NCI-H774 (cell line): ENCODE results near the gene LANCL3.
"Not testable (repeated sequence)": the region's sequence is repeated elsewhere in the genome, so short reads cannot be mapped to it uniquely, and the experiment has no call there.

Experiments
- DNase-seq: peaks from one replicate; lab custom pipeline; 2025; lab: John Stamatoyannopoulos, UW

Gene LANCL3

DNA sequence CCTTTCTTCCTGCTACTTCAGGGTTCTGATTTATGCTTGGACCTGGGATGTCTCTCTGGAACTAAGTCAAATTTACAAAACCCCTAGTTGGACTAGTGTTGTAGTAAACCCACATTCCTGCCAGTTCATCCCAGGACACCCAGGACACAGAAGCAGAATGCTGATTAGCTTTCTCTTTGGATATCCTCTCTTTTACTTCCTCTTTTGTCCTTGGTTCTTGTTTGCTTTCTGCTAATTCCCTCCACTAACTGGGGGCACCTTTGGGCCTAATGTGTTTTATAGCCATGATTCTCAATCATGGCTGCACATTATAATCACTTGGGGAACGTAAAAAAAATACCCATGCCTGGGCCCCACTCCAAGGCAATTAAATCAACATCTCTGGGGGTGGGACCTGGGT is 42.5 kb downstream of the LANCL3 start:
- no peak for DNase-seq

DNA sequence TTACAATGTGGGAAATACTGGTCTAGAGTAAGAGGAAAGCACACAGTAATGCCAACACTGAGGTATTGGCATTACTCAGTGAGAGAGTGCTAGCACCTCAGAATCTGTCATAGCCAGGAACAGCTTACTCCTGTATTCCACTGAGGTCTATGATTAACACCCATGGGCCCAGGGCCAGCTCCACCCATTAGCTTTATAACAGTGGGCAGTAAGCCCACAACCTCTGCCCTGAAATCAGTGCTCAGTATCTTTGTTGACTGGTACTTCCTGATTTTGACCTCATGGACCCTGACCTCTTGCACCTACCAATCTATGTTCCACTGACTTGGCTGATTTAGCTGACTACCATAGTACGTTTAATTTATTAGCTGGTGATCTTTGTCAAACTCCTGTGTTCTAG is 56.1 kb downstream of the LANCL3 start:
- no peak for DNase-seq

DNA sequence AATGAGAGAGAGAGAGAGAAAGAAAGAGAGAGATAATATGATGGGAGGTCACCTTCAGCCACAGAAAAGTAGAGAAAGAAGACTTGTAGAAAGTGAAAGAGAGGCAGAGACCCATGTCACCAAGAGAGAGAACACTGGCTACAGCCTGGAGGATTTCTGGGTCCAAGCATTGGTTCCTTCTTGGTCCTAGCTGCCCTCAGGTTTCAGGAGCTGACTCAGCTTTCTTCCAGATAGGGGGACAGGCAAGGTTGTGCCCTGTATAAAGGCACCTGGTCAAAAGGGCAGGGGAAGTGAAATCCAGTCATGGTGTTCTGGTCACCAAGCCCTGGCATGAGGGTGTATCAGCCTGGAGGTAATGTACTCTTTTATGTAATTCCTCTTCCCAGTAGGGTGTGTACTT is 66.6 kb downstream of the LANCL3 start:
- no peak for DNase-seq

DNA sequence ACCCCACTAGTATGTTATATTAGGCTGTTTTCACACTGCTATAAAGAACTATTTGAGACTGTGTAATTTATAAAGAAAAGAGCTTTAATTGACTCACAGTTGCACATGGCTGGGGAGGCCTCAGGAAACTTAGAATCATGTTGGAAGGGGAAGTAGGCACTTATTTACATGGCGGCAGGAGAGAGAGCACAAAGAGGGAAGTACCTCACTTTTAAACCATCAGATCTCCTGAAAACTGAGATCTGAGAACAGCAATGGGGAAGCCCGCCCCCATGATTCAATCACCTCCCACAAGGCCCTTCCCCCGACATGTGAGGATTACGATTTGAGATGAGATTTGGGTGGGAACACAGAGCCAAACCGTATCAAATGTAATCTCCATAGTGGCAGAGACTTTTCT is 68.7 kb downstream of the LANCL3 start:
- DNase-seq: no peak

DNA sequence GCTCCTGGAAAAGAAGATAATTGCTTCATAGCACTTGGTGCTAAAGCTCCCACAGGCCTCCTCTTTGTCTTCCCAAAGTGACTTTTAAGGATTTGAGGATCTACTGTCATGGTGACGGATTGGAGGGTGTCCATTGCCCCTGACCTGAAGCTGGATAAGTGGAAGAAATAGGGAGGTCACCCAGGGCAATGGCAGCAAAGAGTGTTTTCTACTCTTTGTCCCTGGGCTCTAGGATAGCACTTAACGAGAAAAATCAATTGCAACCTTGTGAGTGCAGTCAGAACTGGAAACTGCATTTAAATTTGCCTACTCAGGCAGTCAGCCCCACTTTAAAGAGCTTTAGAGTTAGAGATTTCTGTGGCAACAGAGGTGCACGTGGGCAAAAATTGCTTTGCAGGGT is 70.4 kb downstream of the LANCL3 start:
- no peak for DNase-seq

DNA sequence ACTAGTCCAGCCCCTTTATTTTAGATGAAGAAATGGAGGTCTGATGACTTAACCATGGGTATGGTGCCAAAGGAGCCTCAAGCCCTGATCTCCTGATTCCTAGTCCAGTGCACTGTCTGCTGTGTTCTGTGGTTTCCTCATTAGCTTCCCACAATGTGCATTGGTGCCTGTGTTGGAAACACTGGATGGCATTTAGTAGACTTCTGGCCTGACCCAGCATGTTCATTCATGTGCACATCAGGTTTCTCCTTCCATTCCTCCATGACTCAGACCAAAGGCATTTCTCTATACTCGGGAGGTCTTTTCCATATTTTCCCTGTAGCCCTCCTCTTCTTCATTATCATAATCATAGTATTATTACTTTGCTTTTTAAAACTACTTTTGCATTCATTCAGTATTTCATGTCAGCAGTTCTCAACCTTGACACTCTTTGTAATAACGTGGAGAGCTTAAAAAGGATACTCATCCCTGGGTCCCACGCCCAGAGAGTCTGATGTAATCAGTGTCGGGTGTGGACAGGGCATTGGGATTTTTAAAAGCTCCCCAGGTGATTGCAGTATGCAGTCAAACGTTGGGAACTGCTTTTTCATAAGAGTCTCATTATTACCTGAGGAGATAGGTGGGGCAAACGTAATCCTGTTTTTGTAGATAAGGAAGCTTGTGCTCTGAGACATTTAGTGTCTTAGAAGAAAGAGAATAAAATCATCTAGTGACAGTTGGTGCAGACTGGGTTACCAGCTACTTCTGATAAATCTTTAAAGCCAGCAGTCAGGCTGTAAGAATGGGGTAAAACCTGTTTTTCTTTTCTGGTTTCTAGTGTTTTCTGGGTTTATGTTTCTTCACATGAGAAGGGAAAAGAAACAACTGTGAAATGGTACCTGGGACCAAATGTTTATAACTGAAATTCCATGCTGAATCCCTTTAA is 73.2 kb downstream of the LANCL3 start:
- DNase-seq: no peak

DNA sequence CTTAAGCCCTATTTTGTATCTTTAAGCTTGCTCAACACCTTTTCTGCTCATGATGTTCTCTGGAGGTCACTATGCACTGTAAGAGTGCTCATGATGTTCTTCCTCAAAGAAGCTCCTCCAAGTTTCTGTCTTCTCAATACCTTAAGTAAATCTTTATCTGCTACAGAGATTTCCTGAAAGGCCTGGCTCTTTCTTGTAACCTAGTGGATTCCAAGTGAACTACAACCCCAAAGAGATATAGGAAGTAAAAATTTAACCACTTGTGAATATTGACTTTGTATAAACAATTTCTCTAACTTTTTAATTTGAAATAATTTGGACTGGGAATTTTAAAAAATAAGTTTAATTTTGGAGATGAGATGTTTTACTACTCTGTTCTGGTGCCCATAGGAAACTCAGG is 74.8 kb downstream of the LANCL3 start:
- DNase-seq: no peak

DNA sequence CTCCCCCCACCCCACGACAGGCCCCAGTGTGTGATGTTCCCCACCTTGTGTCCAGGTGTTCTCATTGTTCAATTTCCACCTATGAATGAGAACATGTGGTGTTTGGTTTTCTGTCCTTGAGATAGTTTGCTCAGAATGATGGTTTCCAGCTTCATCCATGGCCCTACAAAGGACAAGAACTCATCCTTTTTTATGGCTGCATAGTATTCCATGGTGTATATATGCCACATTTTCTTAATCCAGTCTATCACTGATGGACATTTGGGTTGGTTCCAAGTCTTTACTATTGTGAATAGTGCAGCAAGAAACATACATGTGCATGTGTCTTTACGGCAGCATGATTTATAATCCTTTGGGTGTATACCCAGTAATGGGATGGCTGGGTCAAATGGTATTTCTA is 79.4 kb downstream of the LANCL3 start:
- DNase-seq: not testable (repeated sequence)

DNA sequence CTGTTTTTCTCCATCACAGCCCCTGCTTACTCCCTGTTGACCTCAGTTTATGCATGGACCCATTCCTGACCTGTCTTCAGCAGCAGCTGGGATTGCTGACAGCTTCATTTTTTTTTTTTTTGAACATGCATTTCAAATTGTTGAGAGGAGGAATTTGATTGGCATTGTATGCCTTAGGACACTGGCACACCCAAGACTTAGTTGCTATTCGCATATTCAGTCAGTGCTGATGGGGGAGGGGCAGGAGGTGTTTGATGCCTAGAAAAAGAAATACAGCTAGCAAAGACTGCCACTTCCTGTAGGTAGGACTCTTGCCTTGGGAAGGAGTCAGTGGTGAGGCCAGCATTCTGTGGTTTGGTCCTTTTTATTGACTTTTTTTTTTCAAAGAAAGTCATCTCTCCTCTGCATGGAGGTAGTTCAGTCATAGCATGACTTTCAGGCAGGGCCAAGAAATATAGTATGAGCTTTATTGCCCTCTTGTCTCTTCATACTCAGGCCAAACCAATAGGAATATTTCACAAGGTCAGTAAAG is 80.5 kb downstream of the LANCL3 start:
- no peak for DNase-seq

DNA sequence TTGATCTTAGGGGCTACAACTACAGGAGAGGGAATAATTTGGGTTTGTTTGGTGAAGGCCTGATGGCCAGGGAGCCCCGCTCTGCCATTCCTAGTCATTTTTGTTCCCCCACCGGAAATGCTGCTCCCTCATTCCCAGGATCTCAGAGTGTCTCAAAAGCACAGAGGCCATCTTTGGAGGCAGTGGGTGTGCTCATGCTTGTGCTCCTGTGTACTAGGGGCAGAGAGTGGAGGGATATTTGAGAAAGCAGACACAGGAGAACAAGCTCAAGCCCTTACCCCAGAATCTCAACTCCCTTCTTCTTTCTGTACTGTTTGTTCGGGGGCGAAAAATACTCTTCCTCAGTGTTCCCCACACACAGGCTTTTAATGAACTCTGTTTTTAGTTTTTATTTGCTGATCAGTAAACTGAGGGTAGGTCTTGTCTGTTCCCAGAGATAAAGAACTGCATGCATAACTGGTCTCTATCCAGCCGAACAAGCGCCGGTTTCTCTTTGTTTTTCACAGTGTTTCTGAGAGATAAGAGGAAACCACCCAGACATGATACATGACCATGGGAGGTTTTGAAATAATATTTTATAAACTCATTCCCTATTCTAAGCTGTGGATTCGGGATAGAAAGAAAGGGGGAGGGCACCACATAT is 81.2 kb downstream of the LANCL3 start:
- DNase-seq: no peak

DNA sequence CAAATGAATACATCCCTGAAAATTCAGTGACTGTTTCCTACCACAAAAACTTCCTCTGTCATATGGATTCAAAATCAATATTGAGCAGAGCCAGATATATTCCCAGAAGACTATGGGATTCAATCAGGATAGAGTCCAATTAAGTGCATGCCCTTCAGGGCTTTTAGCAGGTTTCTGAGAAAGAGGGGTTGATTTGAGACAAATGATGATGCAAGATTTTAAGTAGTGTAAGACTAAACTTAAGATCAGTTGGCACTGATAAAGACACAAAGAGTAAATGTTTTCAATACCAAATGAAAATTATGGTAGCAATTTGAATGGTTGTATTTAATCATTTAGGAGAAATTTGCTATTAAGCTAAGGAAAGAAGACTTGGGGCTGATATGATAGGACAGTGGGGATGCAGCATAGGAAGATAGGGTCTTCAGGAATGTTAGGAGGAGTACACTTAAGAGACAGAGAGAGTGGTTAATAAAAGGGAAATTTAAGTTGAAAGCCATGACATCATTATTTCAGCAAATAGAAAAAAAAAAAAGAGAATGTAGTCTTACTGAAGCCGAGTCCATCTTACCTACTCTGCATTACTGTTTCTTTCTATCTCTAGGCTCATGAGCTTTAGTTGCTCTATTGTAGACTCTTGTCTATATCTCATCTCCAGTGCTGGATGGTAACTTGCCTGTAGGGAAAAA is 82.1 kb downstream of the LANCL3 start:
- DNase-seq: no peak

DNA sequence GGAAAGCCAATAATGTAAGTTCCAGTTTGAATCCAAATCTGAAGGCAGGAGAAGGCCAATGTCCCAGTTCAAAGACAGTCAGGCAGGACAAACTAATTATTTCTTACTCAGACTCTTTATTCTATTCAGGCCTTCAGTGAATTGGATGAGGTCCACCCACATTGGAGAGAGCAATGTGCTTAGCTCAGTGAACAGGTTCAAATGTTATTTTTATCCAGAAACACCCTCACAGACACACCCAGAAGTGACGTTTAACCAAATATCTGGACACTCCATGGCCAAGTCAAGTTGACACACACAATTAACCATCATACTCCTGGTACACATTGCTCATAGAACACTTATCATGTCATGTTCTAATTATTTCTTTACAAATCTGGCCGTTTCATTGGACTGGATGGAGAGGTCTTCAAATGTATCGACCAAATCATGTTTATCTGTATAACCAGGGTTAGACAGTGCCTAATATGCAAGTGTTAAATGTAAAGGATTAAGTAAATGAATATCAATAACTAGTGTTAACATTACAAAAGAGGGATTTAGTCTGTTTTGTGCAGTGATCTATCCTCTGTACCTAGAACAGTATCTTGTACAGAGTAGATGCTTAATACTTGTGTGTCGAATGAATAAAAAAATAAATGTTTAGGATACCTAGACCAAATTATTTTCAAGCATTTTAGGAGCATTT is 87.0 kb downstream of the LANCL3 start:
- no peak for DNase-seq

DNA sequence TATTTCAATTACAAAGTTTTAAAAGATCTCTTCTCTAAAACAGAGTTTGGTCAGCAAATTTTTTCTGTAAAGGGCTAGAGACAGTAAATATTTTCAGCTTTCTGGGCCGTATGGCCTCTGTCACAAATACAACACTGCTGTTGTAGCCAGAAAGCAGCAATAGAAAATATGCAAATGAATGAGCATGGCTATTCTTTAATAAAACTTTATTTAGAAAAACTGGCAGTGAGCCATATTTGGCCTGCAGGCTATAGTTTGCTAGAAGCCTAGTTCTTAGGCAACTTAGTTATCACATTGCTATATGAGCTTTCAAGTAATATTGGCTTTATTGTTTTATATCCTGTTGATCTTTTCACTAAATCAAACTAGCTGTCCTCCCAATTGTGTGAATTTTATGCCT is 87.6 kb downstream of the LANCL3 start:
- no peak for DNase-seq

DNA sequence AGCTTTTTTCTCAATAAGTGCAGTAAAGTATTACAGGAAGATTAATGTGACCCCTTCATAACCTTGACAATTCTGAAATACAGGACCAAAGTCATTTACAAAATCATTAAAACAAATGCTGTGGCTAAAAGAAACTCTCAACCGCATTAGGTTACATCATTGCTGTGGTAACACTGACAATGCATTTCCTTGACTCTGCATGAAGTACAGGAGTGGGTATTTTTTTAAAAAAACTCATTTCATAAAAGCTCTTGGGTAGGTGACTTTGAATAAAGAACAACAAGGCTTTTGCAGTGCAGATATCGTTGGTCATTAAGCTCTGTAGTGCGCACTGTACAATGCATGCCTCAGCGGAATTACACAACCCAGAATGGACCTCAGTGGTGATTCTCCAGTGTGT is 90.7 kb downstream of the LANCL3 start:
- no peak for DNase-seq

DNA sequence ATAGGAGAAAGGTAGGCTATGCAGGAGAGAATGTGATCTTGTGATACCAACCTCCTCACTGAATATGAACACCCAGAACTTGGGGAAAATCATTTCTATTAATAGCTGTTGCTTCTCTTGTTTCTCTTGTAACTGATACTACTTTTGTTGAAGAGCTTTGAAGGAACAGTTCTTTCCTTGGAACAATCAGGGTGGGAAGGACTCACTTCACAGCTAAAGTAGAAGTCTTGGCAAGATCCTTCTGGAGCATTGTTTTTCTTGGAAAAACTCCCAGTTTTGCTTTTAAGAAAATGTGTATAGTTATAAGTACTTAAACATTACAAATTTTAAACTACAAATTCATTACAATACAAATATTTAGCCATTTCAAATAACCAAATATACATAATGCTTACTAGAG is 95.1 kb downstream of the LANCL3 start:
- no peak for DNase-seq

DNA sequence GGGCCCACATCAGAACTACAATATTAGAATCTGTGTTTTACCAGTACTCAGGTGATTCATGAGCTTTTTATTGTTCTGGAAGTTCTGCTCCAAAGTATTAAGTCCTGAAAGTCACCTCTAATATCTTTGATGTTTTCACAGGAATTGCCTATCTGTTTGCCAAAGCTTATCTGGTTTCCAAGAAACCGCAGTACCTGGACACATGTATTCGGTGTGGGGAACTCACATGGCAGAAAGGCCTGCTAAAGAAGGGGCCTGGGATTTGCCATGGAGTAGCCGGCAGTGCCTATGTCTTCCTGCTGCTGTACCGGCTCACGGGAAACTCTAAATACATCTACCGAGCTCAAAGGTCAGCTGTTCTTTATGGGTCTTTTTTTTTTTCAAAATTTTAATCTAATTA is 95.7 kb downstream of the LANCL3 start:
- DNase-seq: no peak

DNA sequence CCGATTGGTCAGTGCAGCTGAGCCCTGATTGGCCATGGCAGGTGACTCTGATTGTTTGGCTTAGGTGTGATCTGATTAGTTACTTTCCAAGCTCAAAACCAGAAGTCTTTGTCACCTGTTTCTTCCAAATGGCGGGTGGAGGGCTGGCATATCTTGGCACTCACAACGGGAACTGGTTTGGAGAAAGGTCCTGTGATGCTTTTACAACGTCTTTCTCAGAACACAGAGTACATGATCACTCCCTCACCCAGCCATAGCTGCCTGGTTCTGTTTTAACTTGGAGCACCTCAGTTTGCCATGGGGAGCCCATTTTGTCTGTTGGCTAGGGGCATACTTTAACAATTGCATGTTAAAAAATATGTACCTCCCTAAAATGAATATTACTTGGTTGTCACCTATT is 101.1 kb downstream of the LANCL3 start:
- DNase-seq: no peak

DNA sequence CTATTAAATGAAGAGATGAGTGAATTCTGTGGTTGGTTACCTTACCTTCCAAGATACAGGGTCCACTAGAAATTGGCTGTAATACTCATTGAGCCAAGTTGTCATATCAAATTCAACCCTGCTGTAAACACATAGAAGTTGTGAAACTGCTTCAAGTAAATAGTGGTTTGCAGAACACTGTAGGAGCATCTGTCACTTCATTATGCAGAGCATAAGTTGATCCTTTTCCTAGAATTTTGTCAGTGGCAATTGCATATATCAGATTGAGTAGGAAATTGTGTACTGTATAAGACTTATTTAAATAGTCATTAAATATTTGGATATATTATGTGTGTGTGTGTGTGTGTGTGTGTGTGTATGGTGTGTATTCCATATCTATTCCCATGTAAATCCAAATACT is 105.3 kb downstream of the LANCL3 start:
- no peak for DNase-seq

DNA sequence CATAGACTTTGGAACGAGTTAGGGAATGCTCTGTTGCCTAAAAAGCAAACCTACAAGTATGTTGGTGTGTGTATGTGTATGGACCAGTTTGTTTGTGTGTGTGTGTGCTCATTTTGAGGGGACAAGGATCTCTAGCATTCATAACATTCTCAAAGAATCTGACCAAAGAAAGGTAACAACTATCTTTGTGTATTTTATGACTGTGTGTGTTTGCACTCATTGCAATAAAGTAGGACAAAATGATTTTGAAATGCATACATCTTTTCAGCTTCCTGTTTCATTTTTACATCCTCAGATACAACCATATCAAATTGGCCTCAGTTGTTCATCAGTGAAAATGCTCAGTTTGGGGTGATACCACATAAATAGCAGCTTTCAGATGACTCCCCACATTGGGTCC is 105.8 kb downstream of the LANCL3 start:
- no peak for DNase-seq

DNA sequence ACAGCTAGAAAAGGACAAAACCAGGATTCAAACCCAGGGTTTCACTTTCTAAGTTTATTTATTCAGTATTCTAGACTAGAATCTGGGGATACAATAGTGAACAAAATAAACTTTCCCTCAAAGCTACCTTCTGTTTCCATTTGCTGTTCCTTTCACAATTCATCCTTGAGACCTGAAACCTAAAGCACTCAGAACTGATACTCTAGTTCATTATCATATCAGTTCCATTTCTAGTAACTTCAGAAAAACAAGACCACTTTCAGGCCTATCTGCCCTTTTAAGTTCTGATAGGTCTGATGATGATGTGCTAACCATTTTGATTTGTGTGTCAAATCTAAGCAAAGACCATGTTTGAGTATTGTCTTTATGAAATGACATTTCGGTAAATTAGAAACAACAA is 106.3 kb downstream of the LANCL3 start:
- no peak for DNase-seq

DNA sequence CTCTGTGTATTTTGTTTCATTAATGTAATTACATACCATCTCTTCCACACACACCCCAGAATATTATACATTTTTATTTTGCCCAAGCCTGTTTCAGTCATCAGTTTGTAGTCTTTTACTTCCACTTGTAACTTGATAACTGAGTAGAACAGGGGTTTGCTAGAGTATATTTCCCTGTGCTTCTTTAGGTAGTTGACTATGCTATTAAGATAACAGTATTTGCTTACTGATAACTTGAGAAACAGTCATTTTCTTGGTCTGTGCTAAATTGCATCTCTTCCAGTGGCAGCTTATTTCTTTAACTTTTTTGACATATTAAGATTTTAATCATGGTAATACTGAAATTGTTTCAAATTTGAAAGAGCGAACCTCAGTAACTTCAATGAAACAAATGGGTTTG is 107.1 kb downstream of the LANCL3 start:
- DNase-seq: no peak

DNA sequence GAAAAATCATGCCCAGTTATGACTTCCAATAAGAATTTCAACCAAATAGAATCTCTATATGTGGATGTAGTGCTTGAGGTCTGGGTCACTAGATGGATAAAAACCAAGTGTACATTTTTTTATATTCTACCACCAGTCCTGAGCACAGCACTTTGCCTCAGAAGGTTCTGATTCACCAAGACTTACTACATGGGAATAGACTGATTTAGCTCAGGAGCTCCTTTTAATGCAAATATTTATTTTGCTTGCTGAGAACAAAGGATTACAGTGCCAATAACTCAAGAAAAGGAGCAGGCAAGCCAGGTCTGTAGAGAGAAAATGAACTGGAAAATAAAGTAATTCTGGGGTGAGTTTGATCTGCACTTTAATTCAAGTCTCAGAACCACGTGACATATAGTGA is 107.8 kb downstream of the LANCL3 start:
- no peak for DNase-seq
